DOHH2 (cell line): Measurements from ENCODE around the gene ULBP1.

ENCODE experiments used
- EZH2phosphoT487 ChIP-seq: fragments of 200-600 bp; sonication (generic); IDR thresholded peaks from 2 replicates; pipeline ENCODE4 v1.6.1; 2017; ENCODE audit warnings: borderline replicate concordance, mild to moderate bottlenecking, antibody characterized with exemption, low read length, moderate library complexity, mixed read lengths
- TF ChIP-seq, protein P1 (sequence below): fragments of 200-600 bp; sonication (generic); IDR thresholded peaks from one replicate; pipeline ENCODE4 v1.5.1; 2014; ENCODE audit warnings: antibody characterized with exemption, mild to moderate bottlenecking, low read depth, low read length; ENCODE audit not compliant: poor library complexity, severe bottlenecking

DNA sequence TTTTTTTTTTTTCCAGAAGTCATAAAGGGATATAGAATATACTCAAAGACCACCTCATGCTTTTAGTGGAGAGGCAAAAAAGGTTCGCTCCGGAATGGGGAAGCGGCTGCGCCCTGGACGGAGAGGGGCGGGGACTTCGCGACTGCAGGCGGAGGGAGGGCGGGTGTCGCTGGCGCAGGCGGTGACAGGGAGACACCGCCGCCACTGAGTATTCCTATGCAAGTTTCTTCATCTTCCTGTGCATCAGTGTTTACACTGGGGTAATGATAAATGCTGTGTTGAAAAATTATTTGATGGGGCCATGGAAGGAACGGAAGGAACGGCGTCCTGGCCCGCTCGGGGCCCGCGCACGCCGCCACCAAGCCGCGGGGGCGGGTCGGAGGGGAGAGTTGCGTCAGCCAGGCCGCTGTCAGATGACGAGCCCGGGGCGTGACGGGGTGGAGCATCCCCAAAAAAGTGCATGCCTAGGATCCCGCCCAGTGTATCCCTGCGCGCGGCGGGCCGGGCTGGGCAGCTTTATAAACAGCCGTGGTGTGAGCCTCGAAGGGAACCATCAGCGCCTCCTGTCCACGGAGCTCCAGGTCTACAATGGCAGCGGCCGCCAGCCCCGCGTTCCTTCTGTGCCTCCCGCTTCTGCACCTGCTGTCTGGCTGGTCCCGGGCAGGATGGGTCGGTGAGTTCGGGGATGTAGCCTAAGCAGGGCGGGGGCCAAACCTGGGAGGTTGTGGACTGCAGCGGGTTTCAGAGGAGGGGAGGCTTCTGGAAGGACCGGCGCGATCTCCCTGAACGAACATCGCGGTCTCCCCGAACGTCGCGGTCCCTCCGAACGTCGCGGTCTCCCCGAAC is at the start of gene ULBP1:
- TF ChIP-seq, protein P1, sequence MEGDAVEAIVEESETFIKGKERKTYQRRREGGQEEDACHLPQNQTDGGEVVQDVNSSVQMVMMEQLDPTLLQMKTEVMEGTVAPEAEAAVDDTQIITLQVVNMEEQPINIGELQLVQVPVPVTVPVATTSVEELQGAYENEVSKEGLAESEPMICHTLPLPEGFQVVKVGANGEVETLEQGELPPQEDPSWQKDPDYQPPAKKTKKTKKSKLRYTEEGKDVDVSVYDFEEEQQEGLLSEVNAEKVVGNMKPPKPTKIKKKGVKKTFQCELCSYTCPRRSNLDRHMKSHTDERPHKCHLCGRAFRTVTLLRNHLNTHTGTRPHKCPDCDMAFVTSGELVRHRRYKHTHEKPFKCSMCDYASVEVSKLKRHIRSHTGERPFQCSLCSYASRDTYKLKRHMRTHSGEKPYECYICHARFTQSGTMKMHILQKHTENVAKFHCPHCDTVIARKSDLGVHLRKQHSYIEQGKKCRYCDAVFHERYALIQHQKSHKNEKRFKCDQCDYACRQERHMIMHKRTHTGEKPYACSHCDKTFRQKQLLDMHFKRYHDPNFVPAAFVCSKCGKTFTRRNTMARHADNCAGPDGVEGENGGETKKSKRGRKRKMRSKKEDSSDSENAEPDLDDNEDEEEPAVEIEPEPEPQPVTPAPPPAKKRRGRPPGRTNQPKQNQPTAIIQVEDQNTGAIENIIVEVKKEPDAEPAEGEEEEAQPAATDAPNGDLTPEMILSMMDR: no peak
- TF ChIP-seq EZH2phosphoT487: no peak
